HL-60/S4 (cell line): Measurements from ENCODE around the gene CYFIP1.

Source experiments
- in situ Hi-C: fragments of 300-500 bp; cut with MboI; formaldehyde crosslinking; loops from 2 replicates; pipeline ENCODE4 v1.14.3; 2022; ENCODE audit warnings: low sequenced_read_pairs

CYFIP1 gene

DNA sequence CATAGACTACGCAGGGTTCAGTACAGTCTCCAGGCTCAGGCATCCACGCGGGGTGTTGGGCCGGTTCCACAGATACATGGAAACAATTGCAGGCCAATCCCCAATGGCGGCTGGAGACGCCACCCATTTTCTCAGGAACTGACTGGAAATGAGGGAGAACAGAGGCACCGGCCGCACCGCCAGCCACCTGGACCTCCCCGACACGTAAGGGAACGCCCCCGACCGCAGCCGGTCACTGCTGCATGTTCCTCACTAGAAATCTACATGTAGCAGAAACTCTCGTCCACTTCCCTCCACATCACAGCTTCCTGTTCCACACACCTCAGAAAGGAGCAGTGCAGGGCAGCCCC, 29.2 kb downstream of the CYFIP1 start:
- in situ Hi-C loops = no loop called here

DNA sequence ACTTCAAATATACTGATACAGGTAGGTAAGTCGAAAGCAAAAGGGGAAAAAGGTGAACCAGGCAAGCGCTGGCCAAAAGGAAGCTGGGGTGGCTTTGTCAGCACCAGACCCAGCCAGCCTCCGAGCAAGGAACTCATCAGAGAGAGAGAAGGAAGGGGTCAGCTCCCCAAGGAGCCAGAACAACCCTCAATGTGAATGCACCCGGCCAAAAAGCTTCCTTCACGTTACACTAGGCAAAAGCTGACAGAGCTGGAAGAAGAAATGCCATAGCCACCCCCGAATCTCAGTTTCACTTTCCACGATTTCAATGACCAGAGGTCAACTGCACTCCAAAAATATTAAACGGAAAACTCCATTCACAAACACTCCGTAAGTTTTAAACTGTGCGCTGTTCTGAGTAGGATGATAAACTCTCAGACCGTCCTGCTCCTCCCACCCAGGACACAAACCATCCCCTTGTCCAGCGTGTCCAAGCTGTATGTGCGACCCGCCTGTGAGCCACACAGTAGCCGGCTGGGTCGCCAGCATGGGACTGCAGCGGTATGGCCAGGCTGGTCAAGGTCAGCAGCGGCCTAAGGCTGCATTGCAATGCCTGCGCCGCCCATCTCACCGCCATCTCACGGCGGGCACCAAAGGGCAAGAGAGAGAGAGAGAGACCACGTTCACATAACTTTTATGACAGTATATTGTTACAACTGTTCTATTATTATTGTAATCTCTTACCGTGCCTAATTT, 29.7 kb downstream of the CYFIP1 start:
- in situ Hi-C loops = no loop called here

DNA sequence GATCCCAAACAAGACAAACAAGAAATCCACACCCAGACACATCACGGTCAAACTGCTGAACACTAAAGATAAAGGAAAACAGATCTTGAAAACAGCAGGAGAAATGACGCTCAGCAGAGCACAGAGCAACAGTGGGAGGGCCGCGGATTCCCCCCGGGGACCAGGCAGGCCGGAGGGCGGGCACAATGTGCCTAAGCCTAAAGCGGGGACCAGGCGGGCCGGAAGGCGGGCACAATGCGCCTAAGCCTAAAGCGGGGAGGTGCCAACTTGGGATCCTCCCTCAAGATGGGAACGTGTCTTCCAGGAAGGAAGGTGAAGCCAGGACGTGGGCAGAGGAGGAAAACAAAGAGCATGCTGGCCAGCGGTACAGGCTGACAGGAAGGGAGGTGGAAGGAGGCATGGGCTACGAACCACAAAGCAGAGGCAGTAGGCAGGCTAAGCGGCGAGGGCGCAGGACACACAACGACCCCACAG, 31.1 kb downstream of the CYFIP1 start:
- in situ Hi-C loops = loop anchor here (25.0 kb wide), 1 partner anchor 162 kb away; the partner anchor contains the start of gene NIPA1

DNA sequence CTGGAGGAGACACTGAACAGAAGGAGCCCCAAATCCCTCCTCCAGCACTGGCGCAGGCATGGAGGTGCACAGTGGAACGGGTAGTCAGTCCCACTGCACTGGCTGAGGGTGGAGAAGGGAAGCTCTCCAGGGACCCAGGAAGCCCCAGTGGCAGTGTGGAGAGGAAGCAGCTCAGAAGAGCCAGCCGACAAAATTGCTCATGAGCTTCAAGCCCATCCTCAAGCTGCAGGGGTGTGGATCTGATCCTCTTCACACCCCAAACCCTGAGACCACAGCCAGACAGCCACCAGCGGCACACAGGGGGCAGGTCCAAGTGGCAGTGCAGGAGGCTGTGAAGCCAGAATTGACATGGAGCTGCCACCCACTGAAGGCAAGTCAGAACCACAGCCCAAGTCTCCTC, 32.1 kb downstream of the CYFIP1 start:
- in situ Hi-C loops = loop anchor here (25.0 kb wide), 1 partner anchor 161 kb away; the partner anchor contains the start of gene NIPA1

DNA sequence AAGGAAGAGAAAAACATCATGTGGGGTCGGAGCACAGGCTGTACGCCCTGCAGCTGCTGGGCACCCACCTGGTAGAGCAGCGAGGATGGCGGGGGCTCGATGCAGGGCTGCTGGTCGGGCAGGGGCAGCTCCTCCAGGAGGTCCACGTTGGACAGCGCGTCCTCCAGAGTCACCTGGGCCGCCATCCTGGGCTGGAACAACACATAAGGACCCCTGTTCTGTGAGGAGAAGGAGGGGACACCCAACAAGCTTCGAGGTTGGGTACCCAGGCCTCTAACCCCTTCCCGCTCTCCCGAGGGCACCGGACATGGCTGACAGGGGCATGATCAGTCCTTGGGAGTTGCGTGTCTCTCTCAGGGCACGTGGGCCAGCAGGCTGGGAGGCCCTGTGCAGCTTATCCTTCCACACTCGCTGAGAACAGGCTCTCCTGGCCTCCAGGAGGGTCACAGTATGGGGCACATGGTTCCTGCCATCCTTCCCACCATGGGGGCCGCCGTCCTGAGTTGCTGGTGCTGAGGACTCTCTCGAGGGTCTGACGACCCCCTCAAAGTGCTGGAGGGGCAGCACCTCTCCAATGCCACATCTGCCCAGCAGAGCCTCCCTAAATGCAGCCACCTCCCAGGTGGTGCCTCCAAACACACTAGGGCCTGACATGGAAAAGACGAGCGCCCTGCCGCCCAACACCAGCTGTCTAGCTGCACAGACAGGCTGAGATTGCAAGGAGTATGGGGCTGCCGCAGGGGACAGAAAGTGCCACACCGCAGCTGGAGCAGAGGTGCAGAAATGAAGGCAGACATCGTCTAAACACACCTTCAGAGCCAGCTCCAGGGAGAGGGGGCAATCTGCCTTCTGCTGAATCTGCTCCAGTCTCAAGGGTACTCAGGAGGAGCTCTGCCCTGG, 32.8 kb downstream of the CYFIP1 start:
- in situ Hi-C loops = loop anchor here (25.0 kb wide), 1 partner anchor 160 kb away; the partner anchor contains the start of gene NIPA1

- in situ Hi-C loops = loop anchor here (25.0 kb wide), 1 partner anchor 158 kb away; the partner anchor contains the start of gene NIPA1
These were observed 35.1 kb downstream of the CYFIP1 start for GRCh38 chr15:22945071-22945470.

GRCh38 chr15:22944651-22945050, 35.5 kb downstream of the CYFIP1 start:
- in situ Hi-C loops = loop anchor here (25.0 kb wide), 1 partner anchor 157 kb away; the partner anchor contains the start of gene NIPA1

DNA sequence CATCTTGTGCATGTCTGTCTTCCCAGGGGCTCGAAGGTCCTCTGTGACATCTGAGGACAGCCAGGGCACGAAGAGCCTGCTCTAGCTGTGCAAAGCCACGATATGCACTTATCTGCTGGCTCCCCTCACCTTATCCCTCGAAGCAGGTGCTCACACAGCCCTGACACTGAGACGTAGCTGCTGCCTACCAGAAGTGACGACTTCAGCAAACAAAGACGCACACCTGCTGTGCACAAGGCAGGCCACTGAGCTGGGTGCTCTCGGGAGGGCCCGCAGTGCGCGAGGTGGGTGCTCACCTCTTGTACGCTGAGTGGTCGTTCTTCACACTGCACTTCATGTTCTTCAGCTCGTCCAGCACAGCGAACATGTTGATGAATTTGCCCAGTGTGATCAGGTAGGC, 37.3 kb downstream of the CYFIP1 start:
- in situ Hi-C loops = loop anchor here (25.0 kb wide), 1 partner anchor 156 kb away; the partner anchor contains the start of gene NIPA1

DNA sequence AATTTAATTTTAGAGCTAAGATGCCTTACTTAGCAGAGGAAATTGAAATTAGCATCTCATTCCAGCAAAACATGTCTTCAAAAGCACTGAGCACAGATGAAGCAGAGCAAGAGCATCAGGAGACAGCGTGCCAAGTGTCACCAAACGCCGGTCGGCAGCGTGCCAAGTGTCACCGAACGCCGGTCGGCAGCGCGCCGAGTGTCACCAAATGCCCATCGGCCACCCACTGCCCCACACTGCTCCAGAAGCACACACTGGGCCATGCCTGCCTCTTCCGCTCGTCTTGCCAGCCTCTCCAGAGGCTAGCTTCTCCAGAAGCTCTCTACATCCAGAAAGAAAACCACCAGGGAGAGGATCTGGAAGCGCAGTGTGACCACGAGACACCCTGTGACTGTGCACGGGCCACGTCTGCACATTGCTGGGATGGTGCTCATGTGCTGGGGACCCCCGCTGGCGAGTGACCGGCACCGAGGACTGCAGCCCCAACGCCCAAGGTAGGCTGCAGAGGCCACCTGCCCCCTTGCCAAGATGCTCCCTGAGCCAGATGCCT, 37.8 kb downstream of the CYFIP1 start:
- in situ Hi-C loops = loop anchor here (25.0 kb wide), 1 partner anchor 155 kb away; the partner anchor contains the start of gene NIPA1

GRCh38 chr15:22941179-22941578, 39.0 kb downstream of the CYFIP1 start:
- in situ Hi-C loops = loop anchor here (25.0 kb wide), 1 partner anchor 154 kb away; the partner anchor contains the start of gene NIPA1

- in situ Hi-C loops = loop anchor here (25.0 kb wide), 1 partner anchor 152 kb away; the partner anchor contains the start of gene NIPA1
These were observed 40.5 kb downstream of the CYFIP1 start for GRCh38 chr15:22939652-22940061.

GRCh38 chr15:22939051-22939450, 41.1 kb downstream of the CYFIP1 start:
- in situ Hi-C loops = loop anchor here (25.0 kb wide), 1 partner anchor 152 kb away; the partner anchor contains the start of gene NIPA1

GRCh38 chr15:22936577-22937472, 43.3 kb downstream of the CYFIP1 start:
- in situ Hi-C loops = loop anchor here (25.0 kb wide), 1 partner anchor 150 kb away; the partner anchor contains the start of gene NIPA1

DNA sequence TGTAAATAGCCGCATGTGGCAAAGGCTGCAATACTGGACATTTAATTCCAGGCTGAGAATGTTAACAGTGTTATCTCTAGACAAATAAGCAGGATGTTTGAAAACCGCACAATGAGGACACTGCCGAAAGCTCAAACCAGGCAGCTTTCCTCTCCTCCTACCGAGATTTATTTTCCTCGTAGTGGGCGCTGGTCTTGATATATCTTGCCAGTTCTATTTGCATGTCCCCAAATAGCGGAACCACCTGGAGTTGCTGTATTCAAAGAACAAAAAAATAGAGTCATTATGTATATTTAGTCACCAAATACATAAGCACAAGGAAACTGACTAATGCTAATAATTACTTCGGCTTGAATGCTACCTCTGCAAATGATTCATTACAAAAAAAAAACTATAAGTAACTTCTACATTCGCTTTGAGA, 46.5 kb downstream of the CYFIP1 start:
- in situ Hi-C loops = loop anchor here (25.0 kb wide), 1 partner anchor 146 kb away; the partner anchor contains the start of gene NIPA1

- in situ Hi-C loops = loop anchor here (25.0 kb wide), 1 partner anchor 145 kb away; the partner anchor contains the start of gene NIPA1
These were observed 48.2 kb downstream of the CYFIP1 start for GRCh38 chr15:22931784-22932536.

DNA sequence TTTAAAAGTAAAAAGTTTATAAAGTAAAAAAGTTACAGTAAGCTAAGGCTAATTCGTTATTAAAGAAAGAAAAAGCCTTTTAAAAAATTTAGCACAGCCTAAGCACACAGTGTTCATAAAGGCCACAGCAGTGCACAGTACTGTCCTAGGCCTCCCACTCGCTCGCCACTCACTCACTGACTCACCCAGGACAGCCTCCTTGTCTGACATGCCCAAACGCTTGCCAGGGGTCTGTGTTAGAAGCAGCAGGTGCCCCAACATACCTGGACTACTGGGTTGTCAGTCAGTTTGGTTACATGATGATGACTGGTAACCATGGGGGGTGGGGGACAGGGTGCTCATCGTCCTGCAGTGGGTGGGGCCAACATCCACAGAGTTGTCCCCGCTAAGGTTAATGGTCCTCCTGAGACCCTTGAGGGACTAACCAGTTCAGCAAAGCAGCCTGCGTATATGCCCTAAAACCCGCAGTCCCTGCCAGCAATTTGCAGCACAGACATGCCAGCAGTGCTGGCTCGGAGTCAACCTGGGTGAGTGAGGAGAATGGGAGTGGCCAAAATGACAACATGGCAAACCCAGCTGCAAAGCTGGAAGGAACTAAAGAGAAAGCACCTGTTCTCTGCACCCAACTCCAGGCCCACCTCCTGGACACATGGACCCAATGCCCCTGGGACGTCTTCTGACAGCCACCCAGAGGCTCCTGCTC, 49.2 kb downstream of the CYFIP1 start:
- in situ Hi-C loops = loop anchor here (25.0 kb wide), 1 partner anchor 144 kb away; the partner anchor contains the start of gene NIPA1

DNA sequence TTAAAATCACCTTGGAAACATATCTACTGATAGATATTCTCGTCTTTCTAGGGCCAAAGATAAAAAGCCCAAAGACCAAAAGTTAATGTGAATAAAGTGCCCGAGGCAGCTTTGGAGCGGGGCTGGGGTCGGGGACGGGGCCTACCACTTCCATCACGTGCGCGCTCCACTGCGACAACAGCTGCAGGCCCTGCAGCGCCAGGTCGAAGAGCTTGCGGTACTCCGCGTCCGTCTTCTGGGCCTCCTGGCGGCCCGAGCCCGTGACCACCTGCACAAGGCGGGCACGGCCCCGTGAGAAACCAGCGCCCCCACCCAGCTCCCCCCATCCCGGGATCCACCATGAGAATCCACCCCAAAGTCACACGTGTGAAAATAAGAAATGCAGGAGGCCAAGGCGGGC, 52.4 kb downstream of the CYFIP1 start:
- in situ Hi-C loops = loop anchor here (25.0 kb wide), 1 partner anchor 140 kb away; the partner anchor contains the start of gene NIPA1

DNA sequence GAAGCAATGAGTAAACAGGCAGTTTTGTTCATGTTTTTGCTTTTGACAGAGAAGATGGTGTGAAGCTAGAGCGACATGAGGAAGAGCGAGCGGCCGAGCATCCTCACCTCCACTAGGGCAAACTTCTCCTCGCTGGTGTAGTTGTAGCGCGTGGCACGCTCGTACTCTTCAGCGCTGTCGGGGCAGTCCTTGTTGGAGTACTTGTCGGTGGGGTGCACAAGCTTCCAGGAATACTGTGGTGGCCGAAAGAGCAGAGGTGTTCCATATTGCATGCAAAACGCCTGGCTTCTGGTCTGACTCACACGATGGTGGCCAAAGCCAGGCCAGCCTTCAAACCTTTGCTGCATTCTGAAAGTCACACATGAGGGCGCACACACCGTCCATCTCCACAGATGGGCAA, 54.3 kb downstream of the CYFIP1 start:
- in situ Hi-C loops = loop anchor here (25.0 kb wide), 1 partner anchor 139 kb away; the partner anchor contains the start of gene NIPA1
